Ovary (tissue), 3 donors: ENCODE data around the gene AFAP1.

Source experiments
- CTCF ChIP-seq, 3 donors: fragments of 450-650 bp in 2 of 3; fragments of 200-600 bp in 1 of 3; IDR thresholded peaks; one replicate each; pipeline versions ENCODE4 v1.5.1 to v1.8.0; 2016 to 2022; ENCODE audit warnings: antibody characterized with exemption in 3 of 3, mild to moderate bottlenecking in 1 of 3
- EP300 ChIP-seq: sonication (generic); formaldehyde crosslinking; IDR thresholded peaks from one replicate; pipeline ENCODE4 v1.6.1; 2017; ENCODE audit warnings: antibody characterized with exemption
- donor health status: DM: no; HTN: no; CAD: no.

DNA sequence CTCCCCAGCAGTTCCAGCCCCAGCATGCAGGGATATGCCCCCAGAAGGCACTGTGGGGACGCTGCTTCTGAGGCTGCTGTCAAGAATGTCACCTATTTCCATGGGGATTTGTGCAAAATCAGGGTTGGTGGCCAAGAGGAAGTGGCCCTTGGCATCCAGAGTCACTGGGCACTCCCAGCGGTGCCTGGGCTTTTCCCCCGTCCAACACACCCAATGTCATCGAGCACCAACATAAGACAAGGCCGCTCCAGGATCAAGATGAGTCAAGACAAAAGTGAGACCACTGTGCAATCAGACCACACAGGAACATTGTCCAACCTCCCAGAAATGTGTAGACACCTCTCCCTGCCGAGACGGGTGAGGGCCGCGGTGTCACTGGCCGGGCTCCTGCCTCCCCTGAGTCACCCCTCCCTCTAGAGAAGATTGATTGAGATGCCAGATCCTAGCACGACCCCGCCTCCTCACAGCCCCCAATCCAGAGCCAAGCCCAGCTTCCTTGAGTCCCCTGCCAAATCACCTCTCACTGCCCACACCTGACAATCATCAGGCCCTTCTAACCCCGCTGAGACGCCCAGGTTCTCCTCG is 194.3 kb downstream of the AFAP1 start:
- TF ChIP-seq CTCF (IDR thresholded peaks at IDR 0.05) (no peak), EP300 (no peak)
